HG03045 (cell line): ENCODE data around the gene DIS3L.
"Not testable (repeated sequence)": the region's sequence is repeated elsewhere in the genome, so short reads cannot be mapped to it uniquely, and the experiment has no call there.

ENCODE experiments used
- ATAC-seq: cut with Tn5 transposase; IDR thresholded peaks from one replicate; pipeline ENCODE4 v1.9.1; 2021; ENCODE audit warnings: mild to moderate bottlenecking, moderate library complexity; ENCODE audit not compliant: unreplicated experiment

Gene DIS3L

GRCh38 chr15:66308531-66308930, 15.2 kb downstream of the DIS3L start:
- ATAC-seq: no peak

DNA sequence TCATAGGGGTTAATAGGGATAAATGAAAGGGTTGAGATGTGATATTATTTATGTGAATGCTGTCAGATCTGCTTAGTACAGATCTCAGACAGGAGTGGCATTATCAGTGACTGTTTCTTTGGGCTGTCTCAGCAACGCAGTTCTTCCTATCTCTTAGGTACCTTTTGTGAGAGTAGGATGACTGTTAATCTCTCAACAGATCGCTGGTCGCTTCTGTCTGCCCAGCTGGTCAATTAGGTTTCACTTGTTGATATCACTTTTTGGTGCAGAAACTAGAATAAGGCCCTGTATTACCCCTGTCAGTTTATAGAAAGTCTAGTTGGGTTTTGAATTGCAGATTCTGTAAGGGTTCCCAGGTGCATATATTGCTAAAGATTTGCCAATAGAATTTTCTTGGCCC, 16.5 kb downstream of the DIS3L start:
- ATAC-seq: no peak

GRCh38 chr15:66310786-66311185, 17.4 kb downstream of the DIS3L start:
- no peak for ATAC-seq

DNA sequence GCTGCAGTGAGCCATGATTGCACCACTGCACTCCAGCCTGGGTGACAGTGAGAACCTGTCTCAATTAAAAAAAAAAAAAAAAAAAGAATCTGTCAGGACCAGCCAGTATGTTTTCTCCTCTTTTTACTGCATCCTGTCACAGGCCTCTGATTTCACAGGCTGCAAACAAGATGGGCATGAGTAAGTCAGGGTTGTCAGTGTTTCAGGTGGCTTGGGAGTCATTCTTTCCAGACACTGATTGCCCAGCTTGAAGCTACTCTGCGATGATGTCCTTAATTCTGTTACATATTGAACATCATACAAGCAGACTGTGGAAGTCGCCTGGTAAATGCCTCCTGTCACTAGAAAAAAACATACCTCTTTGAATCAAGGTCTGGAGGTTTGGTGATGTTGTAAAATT, 18.8 kb downstream of the DIS3L start:
- ATAC-seq: no peak

DNA sequence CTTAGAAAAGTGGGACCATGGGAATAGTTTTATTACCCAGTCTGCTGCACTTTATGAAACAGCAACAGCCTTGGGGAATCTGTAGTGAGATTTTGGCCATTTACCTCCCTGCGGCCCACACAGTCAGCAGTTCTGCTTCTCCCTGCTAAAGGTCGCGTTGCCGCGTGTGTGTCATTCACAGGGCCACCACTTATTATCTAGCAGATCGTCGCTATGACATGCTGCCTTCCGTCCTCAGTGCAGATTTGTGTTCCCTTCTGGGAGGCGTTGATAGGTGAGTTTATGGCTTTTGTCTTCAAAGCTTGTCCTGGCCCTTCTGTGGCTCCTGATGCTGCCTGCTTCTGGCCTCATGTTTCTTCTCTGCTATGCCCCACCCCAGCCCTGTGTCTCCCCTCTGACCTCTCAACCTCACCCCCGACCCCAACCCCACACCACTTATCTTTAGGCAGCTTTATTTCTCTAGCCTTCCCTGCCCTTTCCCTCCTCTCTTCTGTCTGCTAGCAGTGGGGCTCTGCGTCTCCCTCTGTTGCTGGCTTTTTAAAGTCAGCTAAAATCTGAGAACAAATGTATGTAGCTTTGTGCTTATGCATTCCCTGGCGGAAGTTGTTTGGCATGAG, 30.1 kb downstream of the DIS3L start:
- no peak for ATAC-seq

DNA sequence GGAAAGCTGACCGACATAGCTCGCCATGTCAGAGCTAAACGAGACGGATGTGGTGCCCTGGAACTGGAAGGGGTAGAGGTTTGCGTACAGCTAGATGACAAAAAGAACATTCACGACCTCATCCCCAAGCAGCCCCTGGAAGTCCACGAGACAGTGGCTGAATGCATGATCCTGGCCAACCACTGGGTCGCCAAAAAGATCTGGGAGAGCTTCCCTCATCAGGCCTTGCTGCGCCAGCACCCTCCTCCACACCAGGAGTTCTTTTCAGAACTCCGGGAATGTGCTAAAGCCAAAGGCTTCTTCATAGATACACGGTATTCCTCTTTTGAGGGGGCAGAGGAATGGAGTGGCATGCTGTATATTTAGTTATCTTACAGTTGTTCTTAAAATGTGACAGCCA, 32.7 kb downstream of the DIS3L start:
- no peak for ATAC-seq

- no peak for ATAC-seq
These were observed 34.4 kb downstream of the DIS3L start for GRCh38 chr15:66327736-66328135.

DNA sequence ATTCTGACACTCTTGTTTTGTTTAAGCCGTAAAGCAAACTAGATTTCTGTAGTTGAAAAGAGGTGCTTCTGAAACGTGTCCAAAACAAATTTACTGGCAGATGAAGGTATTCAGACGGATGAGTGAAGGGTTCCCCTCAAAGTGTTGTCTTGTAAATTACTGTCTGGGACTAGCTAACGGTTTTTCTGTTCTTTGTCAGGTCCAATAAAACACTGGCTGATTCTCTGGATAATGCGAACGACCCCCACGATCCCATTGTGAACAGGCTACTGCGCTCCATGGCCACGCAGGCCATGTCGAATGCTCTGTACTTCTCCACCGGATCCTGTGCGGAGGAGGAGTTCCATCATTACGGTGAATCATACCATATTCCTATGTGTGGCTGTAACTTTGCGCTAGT, 35.4 kb downstream of the DIS3L start:
- no peak for ATAC-seq

DNA sequence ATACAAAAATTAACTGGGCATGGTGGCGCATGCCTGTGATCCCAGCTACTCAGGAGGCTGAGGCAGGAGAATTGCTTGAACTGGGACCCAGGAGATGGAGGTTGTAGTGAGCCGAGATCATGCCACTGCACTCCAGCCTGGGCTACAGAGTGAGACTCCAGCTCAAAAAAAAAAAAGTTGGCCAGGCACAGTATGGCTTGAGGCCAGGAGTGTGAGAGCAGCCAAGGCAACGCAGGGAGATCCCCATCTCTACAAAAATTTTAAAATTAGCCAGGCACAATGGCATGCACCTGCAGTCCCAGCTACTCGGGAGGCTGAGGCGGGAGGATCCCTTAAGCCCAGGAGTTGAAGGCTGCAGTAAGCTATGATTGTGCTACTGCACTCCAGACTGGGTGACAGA, 55.2 kb downstream of the DIS3L start:
- not testable (repeated sequence) for ATAC-seq

GRCh38 chr15:66356077-66356358, 62.6 kb downstream of the DIS3L start:
- no peak for ATAC-seq

DNA sequence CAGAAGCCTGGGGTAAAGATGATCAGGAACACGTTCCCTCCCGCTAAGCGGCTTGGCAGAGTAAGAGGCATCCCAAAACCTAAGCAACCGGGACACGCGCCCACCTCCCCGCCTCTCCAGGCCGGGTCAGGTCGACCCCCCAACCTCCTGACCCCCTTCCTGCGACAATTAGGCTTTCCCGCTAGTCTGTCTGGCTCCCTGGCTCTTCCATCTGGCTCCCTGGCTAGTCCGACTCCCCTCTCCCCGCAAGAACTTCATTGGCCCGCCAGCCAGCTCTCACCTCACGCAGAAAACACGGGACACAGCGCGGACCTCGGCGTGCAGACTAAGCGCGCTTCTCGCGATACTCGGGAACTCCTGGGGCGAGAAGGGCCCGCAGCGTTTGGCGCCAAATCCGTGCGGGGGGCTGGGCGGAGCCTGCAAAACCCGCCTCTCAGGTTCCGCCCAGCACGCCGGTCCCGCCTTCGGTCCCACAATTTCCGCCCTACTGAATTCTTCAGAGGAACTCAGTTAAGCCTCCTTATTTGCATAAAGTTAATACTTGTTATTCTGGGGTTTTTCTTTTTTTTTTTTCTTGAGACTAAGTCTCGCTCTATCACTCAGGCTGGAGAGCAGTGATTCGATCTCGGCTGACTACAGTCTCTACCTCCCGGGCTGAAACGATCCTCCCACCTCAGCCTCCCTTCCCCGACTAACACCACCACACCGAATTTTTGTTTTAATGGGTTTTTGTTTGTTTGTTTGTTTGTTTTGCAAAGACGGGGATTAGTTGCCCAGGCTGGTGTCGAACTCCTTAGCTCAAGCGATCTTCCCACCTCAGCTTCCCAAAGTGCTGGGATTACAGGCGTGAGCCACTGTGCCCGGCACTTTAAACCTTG, 63.2 kb downstream of the DIS3L start, which contains the start of gene TIPIN:
TSS of gene TIPIN (minus strand) at position 327 of the 878 bp plus-strand sequence. CDS start 3,738 bp downstream, outside the sequence.
- peak; percentile 92 for ATAC-seq

DNA sequence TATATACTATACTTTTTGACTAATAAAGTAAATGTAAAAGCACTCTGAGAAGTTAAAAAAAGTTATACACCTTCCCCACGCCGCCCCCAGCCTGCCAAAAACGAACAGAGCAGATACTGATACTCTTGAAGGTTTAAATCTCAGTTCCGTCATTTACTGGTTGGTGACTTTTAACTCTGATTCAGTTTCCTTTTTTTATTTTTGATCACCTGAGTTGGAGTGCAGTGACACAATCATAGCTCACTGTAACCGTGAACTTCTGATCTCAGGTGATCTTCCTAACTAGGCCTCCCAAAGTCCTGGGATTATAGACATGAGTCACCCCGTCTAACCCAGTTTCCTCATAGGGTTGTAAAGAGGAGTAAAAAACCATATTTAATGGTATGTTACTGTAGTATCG, 66.4 kb downstream of the DIS3L start:
- ATAC-seq: no peak

GRCh38 chr15:66361745-66362460, 68.5 kb downstream of the DIS3L start:
- not testable (repeated sequence) for ATAC-seq

DNA sequence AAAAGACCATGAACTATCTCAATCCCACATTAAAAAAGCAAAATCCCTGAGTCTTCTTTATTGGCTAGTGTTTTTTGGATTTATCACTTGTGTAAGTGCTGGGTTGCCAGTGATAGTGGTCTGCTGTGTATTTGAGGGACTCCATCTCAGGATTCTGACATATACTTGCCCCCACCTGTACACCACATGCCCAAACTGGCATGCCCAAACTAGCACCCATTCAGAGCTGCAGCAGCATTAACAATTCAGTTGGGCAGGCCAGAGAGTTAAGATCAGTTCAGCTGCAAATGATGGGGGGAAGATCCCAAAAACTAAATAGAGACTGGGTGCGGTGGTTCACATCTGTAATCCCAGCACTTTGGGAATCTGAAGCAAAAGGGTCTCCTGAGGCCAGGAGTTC, 69.4 kb downstream of the DIS3L start:
- ATAC-seq: no peak

DNA sequence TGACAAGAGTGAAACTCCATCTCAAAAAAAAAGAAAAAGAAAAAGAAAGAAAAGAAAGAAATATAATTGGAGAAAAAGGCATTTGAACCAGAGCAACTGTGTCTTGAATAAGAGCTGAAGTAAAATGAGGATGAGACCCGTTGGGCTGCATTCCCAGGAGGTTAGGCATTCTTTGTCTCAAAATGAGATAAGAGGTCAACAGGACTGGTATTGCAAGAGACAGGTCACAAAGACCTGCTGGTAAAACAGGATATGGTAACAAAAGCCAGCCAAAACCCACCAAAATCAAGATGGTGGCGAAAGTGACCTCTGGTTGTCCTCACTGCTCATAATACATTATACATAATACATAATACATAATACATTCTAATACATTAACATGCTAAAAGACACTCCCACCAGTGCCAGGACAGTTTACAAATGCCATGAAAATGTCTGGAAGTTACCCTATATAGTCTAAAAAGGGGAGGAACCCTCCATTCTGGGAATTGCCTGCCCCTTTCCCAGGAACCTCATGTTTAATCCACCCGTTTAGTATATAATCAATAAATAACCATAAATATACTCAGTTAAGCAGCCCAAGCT, 71.7 kb downstream of the DIS3L start:
- no peak for ATAC-seq

DNA sequence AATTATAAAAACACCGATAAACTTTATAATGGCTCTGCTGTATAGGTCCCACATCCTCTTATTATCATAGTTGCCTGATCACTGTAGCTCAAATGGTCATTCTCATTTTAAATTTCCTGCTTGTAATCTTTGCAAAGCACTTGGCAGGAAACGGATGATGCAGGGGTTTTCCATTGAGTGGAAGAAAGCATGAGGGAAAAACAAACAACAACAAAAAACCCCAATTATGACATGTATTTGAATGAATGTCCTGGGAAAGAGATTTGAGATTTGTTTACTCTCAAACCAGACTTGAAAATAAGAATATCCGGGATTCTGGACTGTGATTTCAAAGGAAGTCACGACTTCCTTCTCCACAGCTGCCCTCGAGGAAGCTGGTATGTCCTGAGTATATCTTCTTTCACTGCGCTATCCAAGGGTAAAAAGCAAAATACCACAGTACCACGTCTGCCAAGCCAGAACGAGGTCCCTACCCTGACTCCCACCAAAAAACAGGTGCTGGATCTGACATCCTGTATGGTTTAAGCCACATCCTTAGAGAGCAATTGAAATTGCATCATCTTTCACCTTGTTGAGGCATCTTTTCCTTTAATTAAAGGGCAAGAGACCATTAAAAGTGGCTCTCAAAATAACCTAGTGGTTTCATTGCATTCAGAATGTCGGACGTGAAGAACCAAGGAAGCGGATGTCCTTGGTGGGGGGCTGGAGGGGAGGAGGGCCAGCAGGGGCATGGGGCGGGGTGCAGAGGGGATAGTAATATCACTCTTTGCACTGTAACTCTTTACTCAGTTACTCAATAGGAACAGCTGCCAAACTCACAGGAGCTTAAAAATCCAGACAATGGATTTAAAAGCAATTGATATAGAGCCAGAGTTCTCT, 76.6 kb downstream of the DIS3L start:
- ATAC-seq: no peak

DNA sequence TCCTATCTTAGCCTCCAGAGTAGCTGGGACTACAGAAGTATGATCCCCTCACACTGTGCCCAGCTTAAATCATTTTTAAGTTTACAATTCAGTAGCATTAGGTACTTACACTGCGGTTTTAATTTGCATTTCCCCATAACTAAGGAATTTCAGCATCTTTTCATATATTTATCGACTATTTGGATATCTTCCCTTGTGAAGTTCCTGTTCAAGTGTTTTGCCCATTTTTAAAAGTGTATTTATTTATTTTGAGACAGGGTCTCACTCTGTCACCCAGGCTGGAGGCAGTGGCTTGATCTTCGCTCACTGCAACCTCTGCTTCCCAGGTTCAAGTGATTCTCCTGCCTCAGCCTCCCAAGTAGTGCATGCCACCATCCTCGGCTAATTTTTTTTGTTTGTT, 80.8 kb downstream of the DIS3L start:
- ATAC-seq: no peak

DNA sequence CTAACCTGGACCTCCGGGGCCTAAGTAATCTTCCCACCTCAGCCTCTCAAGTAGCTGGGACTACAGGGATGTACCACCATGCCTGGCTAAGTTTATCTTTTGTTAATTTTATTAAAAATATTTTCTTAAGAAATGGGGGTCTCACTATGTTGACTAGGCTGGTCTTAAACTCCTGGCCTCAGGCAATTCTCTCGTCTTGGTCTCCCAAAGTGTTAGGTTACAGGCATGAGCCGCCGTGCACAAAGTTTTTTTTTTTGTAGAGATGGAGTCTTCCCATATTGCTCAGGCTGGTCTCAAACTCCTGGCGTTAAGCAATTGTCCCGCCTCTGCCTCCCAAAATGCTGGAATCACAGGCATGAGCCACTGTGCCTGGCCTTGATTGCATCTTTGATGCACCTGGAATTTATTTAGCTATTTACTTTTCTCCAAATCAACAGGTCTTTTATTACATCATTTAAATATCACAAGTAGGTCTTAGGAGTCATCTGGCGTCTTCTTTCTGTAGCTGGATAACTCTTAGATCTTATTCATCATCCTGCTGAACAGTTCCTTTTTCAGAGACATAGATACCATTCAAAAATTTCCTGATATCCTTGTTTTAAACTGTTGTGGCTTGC, 85.6 kb downstream of the DIS3L start:
- ATAC-seq: no peak

DNA sequence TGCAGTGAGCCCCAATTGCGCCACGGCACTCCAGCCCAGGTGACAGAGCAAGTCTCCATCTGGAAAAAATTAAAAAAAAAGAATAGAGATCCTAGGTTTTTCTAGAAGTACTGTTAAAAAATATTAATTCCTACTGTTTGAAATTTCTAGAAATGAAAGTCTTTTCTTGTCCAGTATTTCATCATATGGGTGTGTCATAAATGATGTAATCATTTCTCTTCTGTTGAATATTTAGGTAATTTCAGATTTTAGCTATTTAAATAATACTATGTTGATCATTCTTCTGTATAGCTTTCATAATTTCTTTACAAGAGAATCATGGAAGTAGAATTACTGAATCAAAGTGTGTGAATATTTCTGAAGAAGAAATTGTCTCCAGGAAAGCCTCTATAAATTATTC, 88.0 kb downstream of the DIS3L start:
- not testable (repeated sequence) for ATAC-seq
